Hematopoietic multipotent progenitor cell treated with erythropoietin and hydrocortisone succinate and interleukin-3 and kit ligand, for 17 days (in vitro differentiated cells): ENCODE data around the gene SLC27A1.
"Not testable (repeated sequence)": the region's sequence is repeated elsewhere in the genome, so short reads cannot be mapped to it uniquely, and the experiment has no call there.

Experiments used
- DNase-seq: peaks from one replicate; pipeline ENCODE4 v3.0.0-alpha.2; 2015; ENCODE audit warnings: low spot score

The SLC27A1 gene

DNA sequence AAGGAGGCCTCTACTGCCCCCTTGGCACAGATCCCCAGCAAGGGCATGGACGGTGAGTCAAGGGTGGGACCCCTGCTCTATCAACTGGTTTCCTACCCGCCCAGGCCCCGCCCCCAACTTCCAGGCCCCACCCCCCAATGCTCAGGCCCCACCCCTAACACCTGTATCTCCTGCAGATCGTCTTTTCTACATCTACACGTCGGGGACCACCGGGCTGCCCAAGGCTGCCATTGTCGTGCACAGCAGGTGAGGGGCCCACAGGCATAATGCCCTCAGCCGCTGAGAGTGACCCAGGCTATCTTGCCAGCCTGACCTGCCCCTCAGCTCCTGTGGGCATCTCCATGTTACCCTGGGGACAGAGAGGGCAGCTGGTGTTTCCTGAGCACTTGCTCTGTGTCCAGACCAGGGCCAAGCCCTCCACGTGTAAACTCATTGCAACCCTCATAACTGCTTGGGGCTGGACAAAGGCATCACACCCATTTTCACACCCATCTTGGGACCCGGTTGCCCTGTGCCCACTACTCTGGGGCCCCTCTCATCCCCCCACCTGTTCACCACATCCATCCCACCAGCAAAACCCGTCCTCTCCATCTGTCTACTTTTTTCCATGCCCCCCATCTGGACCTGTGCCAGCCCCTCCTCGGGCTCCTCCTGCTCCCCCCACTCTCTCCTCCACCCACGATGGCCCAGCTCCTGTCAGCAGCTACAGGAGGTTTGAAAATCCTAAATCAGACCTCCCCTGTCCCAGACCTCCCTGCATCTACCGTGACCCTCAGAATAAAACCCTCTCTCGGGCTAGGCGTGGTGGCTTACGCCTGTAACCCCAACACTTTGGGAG lies 17.2 kb downstream of the SLC27A1 start:
- DNase-seq = no peak

DNA sequence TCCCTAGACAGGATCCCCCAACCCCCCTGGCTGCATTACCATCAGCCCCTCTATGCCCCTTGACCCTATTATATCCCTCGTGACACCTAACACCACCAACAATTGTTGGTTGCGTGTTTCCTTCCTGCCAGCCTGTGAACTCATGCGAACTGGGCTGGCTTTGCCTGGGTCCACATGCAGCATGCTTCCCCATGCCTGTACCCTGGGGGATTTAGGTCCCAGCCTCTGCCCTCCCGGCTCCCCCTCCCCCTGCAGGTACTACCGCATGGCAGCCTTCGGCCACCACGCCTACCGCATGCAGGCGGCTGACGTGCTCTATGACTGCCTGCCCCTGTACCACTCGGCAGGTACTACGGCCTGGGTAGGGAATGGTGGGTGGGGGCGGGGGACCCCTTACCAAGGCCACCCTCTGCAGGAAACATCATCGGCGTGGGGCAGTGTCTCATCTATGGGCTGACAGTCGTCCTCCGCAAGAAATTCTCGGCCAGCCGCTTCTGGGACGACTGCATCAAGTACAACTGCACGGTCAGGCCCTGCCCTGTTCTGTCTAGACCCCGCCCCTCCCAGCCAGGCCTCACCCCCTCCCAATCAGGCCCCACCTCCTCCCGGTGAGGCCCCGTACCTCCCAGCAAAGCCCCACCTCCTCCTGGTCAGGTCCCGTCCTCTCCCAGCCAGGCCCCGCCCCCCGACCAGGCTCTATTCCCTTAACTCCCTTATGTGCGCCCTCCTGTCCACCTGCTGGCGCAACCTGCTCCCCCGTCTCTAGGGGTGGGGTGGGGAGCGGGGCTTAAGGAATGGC lies 18.5 kb downstream of the SLC27A1 start:
- DNase-seq = peak; percentile 57

DNA sequence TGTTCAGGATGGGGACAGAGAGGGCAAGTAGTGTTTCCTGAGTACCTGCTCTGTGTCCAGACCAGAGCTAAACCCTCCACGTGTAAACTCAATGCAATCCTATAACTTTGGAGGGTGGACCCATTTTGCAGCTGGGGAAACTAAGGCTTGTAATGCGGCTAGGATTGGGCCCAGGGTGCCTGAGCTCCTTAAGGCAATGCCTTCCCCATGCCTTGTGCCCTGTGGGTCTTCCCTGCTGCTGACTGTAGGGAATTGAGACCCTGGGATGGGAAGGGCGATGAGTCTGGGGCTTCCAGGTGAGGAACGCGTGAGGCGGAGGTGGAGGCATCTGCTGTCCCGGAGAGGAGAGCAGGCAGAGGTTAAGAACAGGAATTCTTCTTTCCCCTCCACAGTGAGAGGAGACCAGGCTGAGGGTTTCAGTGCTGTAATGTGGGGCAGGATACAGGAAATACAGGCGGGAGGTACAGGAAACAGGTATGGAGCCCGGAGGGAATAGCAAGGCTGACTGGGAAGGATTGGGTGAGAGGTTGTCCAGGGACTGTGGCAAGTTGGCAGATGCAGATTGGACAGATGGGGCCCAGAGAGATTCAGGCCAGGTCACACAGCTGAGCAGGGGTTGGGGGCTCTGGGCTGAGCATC lies 19.2 kb downstream of the SLC27A1 start:
- no peak for DNase-seq

DNA sequence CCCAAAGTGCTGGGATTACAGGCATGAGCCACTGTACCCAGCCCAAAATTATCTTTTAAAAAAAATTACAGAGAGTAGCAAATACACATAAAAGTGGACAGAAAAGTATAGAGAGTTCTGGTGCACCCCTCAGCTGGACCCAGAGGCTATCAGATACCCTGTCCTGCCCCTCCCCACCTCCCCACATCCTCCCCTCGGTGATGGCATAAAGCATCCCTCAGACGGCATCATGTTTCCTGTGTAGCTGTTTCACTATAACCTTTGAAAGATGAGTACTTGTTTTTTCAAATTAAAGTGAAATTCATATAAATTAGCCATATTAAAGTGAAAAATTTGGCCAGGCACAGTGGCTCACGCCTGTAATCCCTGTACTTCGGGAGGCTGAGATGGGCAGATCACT lies 20.1 kb downstream of the SLC27A1 start:
- no peak for DNase-seq

DNA sequence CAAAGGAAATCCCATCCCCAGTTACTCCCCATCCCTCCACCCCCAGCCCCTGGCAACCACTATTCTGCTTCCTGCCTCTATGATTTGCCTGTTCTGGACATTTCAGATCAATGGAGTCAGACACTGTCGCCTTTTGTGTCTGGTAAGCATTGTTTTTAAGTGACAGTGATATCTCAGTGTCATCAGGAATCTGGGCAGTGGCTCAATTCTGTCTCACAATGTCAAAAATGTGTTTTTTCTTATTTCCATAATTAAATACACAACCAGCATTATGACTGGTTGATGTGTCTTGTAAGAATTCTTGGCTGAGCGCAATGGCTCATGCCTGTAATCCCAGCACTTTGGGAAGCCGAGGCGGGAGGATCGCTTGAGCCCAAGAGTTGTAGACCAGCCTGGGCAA lies 21.0 kb downstream of the SLC27A1 start:
- DNase-seq = no peak

DNA sequence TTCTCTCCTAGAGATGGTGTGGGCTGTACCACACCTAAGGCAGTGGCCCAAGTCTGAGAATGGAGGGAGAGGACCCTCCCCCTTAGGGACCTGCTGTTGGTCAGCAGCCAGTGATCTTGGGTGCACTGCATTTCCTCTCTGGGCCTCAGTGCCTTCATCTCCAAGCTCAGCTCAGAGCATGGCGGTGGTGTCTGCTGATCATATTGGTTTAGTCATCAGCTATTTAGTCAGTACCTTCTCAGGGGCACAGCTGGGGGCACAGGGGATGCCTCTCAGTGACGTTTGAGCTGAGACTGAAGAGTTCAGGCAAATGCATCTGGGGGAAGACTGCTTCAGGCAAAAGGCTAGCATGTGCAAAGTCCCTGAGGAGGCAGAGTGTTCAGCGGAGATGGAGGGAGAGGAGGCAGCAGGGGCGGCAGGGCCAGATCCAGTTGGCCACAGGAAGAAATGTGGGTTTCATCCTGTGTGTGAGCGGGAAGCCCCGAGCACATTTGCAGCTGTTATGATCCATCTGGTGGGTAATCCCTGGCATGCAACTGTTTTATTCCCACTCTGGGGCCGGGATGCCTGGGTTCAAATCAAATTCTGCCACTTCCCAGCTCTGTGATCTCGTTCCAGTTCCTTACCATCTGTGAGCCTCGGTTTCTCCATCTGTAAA lies 25.4 kb downstream of the SLC27A1 start:
- no peak for DNase-seq

DNA sequence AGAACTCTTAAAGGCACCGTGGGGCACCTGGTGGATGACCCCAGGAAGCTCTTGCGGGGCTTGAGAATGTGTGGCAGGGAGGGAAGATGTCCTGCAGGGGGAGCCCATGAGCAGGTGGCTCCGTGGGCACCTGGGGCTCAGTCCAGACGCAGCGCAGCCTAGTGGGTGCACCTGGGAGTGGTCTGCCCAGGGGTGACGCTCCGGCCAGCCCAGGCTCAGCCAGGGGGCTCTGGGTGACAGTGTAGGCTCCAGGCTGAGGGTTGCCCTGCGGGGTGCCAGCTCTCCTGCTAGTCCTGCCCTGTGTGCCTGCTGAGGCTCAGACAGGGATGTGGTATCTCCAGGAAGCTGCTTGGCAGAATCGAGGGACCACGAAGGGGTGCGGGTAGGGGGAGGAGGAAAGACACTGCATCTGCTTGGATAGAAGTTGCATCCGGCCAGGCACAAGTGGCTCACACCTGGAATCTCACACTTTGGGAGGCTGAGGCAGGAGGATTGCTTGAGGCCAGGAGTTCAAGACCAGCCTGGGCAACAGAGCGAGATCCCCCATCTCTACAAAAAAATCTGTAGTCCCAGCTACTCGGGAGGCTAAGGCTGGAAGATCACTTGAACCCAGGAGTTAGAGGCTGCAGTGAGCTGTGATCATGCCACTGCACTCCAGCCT lies 26.1 kb downstream of the SLC27A1 start:
- DNase-seq = peak; percentile 86

DNA sequence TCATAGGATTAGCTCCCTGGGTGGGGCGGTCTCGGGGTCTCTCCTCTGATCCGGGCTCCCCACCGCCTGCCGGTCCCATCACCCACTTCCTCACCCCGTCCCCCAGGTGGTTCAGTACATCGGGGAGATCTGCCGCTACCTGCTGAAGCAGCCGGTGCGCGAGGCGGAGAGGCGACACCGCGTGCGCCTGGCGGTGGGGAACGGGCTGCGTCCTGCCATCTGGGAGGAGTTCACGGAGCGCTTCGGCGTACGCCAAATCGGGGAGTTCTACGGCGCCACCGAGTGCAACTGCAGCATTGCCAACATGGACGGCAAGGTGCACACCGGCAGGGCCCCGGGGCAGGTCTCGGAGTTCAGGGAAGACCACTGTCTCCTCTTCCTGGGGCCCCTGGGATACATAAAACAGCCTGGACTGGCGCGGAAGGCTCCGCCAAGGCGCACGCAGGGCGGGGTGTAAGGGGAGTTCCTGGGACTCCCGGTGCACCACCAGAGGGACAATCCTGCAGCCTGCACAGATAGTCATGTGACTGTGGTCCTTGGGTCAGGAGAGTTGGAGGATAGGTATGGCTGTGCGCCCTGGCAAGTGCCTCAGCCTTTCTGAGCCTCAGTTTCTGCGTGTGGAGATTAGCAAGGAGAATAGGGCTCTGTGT lies 26.9 kb downstream of the SLC27A1 start:
- no peak for DNase-seq

DNA sequence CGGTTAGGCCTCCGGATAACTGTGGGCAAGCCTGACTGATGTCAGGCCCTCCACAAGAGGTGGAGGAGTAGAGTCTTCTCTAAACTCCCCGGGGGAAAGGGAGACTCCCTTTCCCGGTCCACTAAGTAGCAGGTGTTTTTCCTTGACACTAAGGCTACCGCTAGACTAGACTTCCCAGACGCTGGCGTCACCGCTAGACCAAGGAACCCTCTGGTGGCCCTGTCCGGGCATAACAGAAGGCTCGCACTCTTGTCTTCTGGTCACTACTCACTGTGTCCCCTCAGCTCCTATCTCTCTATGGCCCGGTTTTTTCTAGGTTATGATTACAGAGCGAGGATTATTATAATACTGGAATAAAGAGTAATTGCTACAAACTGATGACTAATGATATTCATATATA lies 28.7 kb downstream of the SLC27A1 start:
- DNase-seq = not testable (repeated sequence)

DNA sequence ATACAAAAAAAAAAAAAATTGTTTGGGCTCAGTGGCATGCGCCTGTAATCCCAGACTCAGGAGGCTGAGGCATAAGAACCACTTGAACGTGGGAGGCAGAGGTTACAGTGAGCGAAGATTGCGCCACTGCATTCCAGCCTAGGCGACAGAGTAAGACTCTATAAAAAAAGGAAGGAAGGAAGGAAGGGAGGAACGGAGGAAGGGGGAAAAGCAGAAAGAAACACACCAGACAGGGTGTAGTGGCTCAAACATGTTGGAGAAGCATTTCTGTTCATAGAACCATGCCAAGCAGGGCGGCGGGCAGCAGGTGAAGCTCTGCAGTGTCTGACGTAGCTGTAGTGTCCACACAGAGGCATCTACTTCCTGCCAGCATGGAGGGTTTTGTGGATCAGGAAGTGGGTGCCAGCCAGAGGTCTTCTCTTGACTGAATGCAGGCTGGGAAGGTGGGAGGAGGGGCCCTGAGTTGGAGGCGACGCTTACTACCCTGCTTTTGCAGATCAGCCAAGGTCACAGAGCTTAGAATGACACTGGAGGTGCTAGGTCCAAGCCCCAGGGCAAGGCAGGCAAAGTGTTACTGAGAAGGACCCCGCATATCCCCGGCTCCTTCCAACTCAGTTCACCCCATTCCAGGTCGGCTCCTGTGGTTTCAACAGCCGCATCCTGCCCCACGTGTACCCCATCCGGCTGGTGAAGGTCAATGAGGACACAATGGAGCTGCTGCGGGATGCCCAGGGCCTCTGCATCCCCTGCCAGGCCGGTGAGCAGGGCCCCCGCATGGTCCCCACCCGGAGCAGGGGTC lies 29.5 kb downstream of the SLC27A1 start:
- DNase-seq = no peak

DNA sequence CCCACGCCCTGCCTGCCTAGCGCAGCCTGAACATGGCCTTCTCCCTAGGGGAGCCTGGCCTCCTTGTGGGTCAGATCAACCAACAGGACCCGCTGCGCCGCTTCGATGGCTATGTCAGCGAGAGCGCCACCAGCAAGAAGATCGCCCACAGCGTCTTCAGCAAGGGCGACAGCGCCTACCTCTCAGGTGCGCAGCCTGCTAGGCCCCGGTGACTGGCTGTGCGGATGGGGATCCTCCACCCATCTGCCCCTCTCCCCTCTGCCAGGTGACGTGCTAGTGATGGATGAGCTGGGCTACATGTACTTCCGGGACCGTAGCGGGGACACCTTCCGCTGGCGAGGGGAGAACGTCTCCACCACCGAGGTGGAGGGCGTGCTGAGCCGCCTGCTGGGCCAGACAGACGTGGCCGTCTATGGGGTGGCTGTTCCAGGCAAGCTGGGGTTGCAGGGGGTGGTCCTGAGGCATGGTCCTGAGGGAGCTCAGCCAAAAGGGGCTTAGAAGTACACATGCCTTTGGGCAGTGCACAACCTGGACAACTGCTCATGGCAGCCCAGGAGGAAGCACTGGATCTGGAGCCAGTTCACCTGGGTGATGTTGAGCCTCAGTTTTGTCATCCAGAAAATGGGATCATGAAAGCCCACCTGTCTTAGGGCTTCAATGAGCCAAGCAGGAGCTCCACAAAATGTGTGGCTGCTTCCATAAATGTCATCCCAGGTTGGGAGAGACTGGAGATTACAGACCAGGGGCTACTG lies 30.3 kb downstream of the SLC27A1 start:
- no peak for DNase-seq

DNA sequence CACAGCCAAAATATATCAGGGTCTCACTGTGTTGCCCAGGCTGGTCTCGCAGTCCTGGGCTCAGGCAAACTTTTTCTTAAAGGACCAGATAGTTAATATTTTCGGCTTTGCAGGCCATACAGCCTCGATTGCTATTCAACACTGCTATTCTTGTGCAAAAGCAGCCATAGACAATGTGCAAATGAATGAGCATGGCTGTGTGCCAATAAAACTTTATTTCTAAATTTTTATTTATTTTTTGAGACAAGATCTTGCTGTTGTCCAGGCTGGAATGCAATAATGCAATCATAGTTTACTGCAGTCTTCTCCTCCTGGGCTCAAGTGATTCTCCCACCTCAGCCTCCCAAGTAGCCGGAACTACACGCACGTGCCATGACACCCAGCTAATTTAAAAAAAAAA lies 32.9 kb downstream of the SLC27A1 start:
- no peak for DNase-seq

DNA sequence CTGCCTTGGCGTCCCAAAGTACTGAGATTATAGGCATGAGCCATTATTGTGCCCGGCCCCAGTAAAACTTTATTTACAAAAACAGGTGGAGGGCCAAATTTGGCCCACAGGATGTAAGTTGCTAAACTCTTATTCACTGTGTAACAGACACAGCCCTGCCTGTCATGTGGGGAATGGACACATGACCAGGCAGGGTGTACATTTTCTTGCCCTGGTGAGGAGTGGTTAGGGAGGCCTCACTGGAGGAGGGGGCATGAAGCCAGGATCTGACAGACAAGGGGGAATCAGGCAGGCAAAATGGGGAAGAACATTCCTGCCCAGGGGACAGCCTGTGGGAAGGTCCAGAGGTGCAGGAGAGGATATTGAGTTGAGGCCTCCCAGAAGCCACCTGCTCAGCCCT lies 33.7 kb downstream of the SLC27A1 start:
- no peak for DNase-seq

DNA sequence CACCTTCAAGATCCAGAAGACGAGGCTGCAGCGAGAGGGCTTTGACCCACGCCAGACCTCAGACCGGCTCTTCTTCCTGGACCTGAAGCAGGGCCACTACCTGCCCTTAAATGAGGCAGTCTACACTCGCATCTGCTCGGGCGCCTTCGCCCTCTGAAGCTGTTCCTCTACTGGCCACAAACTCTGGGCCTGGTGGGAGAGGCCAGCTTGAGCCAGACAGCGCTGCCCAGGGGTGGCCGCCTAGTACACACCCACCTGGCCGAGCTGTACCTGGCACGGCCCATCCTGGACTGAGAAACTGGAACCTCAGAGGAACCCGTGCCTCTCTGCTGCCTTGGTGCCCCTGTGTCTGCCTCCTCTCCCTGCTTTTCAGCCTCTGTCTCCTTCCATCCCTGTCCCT lies 34.1 kb downstream of the SLC27A1 start:
- DNase-seq = no peak

DNA sequence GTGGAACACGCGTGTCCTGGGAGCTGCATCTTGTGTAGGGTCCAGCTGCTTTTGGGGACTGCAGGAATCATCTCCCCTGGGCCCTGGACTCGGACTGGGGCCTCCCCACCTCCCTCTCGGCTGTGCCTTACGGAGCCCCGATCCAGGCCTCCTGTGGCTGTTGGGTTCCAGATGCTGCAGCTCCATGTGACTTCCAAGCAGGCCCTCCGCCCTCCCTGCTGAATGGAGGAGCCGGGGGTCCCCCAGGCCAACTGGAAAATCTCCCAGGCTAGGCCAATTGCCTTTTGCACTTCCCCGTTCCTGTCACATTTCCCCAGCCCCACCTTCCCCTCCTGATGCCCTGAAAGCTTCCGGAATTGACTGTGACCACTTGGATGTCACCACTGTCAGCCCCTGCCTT lies 34.9 kb downstream of the SLC27A1 start:
- no peak for DNase-seq

DNA sequence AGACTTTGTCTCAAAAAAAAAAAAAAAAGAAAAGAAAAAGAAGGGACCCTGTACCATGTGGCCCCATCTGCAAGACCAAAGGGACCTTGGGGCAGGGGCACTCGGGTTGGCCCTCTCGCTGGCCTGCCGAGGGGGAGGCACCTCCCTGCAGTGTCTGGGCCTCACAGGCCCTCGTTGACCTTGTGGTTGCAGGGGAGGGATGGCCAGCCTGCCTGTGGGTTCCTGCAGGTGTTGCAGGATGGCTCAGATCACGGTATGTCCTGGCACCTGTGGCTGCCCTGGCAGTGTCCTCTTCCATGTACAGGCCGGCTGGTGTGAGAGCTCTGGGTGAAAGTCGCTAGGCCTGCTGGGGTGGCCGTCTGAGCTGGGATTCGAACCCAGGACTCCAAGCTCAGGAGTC lies 36.4 kb downstream of the SLC27A1 start:
- no peak for DNase-seq

DNA sequence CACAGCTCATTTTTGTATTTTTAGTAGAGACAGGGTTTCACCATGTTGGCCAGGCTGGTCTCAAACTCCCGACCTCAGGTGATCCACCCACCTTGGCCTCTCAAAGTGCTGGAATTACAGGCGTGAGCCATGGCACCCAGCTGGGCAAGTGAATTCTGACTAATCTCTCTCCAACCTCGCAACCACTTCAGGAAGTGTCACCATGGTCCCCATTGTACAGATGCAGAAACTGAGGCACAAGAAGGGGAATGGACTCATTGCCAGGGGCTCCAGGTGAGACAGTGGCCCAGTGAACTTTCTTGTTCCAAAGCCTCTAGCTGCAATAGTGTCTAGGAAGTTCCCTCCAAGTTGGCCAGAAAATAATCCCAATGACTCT lies 38.2 kb downstream of the SLC27A1 start:
- DNase-seq = not testable (repeated sequence)

DNA sequence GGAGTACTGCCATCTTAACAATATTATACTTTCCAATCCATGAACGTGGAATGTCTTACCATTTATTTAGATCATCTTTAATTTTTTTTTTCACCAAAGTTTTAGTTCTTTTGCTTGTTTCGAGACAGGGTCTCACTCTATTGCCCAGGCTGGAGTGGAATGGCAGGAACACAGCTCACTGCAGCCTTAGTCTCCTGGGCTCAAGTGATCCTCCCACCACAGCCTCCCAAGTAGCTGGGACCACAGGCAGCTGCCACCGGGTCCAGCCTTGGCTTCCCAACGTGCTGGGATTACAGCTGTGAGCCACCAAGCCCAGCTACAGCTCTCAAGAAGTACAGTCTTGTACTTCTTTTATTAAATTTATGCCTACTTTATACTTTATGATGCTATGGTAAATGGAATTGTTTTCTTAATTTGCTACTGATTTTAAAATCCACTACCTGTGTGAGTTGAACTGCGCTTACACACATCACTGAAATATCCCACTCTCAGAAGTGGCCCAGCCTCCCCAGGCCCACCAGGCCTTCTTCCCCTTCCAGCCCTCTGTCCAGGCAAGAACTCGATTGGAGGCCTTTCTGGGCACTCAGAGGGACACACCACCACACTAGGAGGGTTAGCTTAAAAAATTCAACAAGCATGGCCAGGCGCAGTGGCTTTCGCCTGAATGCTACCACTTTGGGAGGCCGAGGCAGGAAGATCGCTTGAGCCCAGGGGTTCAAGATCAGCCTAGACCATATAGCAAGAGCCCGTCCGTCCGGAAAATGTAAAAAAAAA lies 40.1 kb downstream of the SLC27A1 start:
- DNase-seq = no peak
